Adrenal gland (tissue), 5 donors: ENCODE measurements around the gene UNC13C.

ENCODE experiments used
- CTCF ChIP-seq, 6 experiments: fragments of 450-650 bp in 4 of 6; fragments of 200-600 bp in 2 of 6; sonication (generic) in 1 of 6; IDR thresholded peaks; 1 replicate in 5 of 6; 2 replicates in 1 of 6; pipeline versions ENCODE4 v1.5.1 to v1.8.0; 2016 to 2021; ENCODE audit warnings: antibody characterized with exemption in 6 of 6, mild to moderate bottlenecking in 2 of 6, moderate library complexity in 1 of 6
- POLR2A ChIP-seq, 2 donors: fragments of 450-650 bp; IDR thresholded peaks; one replicate each; pipeline ENCODE4 v1.6.1; 2017; ENCODE audit warnings: antibody characterized with exemption in 2 of 2, mild to moderate bottlenecking in 2 of 2, moderate library complexity in 1 of 2
- donor health status: DM: no; HTN: no; CAD: no.

GRCh38 chr15:54550954-54551353 lies 572.7 kb downstream of the UNC13C start:
- no peak for TF ChIP-seq CTCF (IDR thresholded peaks at IDR 0.05)
- TF ChIP-seq POLR2A (IDR thresholded peaks at IDR 0.05) = no peak
